Heart right ventricle (tissue), 16 donors: ENCODE measurements around the gene WDR19. TPM values are rescaled to one million over a fixed set of nuclear protein-coding genes. Genes with fewer than 3 reads are reported as not detected.

ENCODE experiments used
- ATAC-seq, 8 donors: fragments of 200-7000 bp; cut with Tn5 transposase; one replicate each; pipeline ENCODE4 v1.9.1; 2020; ENCODE audit warnings: mild to moderate bottlenecking in 8 of 8, moderate library complexity in 8 of 8, moderate number of reproducible peaks in 1 of 8
- DNase-seq, 2 donors: peaks; one replicate each; pipeline ENCODE4 v3.0.0-alpha.2; 2020
- H3K27ac ChIP-seq, 10 donors: fragments of 200-600 bp; sonication (generic) in 2 of 10; one replicate each; pipeline versions ENCODE4 v1.5.0 to v1.8.0; 2020 to 2022; ENCODE audit warnings: mild to moderate bottlenecking in 3 of 10
- H3K27me3 ChIP-seq, 7 donors: fragments of 200-600 bp; one replicate each; pipeline ENCODE4 v1.8.0; 2021 to 2022; ENCODE audit warnings: mild to moderate bottlenecking in 2 of 7
- H3K36me3 ChIP-seq, 9 donors: fragments of 200-600 bp; sonication (generic) in 1 of 9; one replicate each; pipeline versions ENCODE4 v1.5.0 to v1.8.0; 2020 to 2022; ENCODE audit warnings: mild to moderate bottlenecking in 2 of 9
- H3K4me1 ChIP-seq, 9 donors: fragments of 200-600 bp; sonication (generic) in 1 of 9; one replicate each; pipeline versions ENCODE4 v1.5.0 to v1.8.0; 2020 to 2022; ENCODE audit warnings: mild to moderate bottlenecking in 4 of 9
- H3K4me3 ChIP-seq, 10 donors: fragments of 200-600 bp; sonication (generic) in 2 of 10; one replicate each; pipeline versions ENCODE4 v1.5.0 to v1.8.0; 2020 to 2022; ENCODE audit warnings: mild to moderate bottlenecking in 7 of 10, moderate library complexity in 2 of 10
- H3K9me3 ChIP-seq, 11 donors: fragments of 200-600 bp in 10 of 11; sonication (generic) in 2 of 11; one replicate each; pipeline versions ENCODE4 v1.5.0 to v1.8.0; 2013 to 2022; ENCODE audit warnings: mild to moderate bottlenecking in 2 of 11, control low read depth in 1 of 11, moderate library complexity in 1 of 11
- WGBS, 2 donors: extraction: QIAGEN DNeasy Blood & Tissue Kit; methylation state at CpG; one replicate each; pipeline ENCODE4 v1.1.7; 2013; ENCODE audit warnings: inconsistent platforms in 1 of 2; 5-methylcytosine and 5-hydroxymethylcytosine counted together
- intact Hi-C, 10 donors: fragments of 100-400 bp; cut with DNase I; formaldehyde crosslinking; loops; one replicate each; pipeline versions ENCODE4 v1.11.1 to v1.14.2; 2022
- polyA plus RNA-seq, 2 donors: library from polyadenylated mRNA; stranded (reverse); fragments of 200-250 nt; gene quantifications; one replicate each; pipeline ENCODE4 v1.2.3, GENCODE V29; 2013
- total RNA-seq, 10 donors: library from RNA; stranded (reverse); fragmentation: NEBNext Ultra II Directional in 3 of 10; extraction: Animal tissue kit (Norgen Biotek cat#: 25700) in 3 of 10; gene quantifications; one replicate each; pipeline versions ENCODE4 v1.2.1 to v1.2.4, GENCODE V29; 2021 to 2023
- TF ChIP-seq, protein P1 (sequence below), 9 donors: fragments of 200-600 bp; sonication (generic) in 2 of 9; IDR thresholded peaks; one replicate each; pipeline versions ENCODE4 v1.5.0 to v1.8.0; 2021 to 2022; ENCODE audit warnings: antibody characterized with exemption in 9 of 9, mild to moderate bottlenecking in 5 of 9, moderate library complexity in 1 of 9
- donor health status: Arrhythmogenic right ventricular cardiomyopathy.
- donor health status: ischemic (EF 13 %, LVEDD 7.1; RV severe dilation, severe dysfunction).
- donor health status: healthy with polysubstance abuse.
- donor health status: DM: no; HTN: yes; CAD: no.
- donor health status: DM: no; HTN: no; CAD: no.
- donor health status: ischemic (EF 25% LVEDD 6.9; RV normal size, moderate dysfunction).
- donor health status: ischemic (EF 25% LVEDD 5.7; RV mildly dilated, moderate dysfunction).
- donor health status: healthy.
- donor health status: DM: yes; HTN: yes; CAD: no.
- donor health status: Ischemic cardiomyopathy.
- donor health status: ischemic (EF 35%, LVEDD 5.7; RV mildly dilated, moderate dysfunction).
- donor health status: nonischemic (EF 11% LVEDD 7.7; RV severe dilation, severe dysfunction).
- donor health status: DM: yes; HTN: yes; CAD: no.
- donor health status: PGD.
- donor health status: ischemic (EF 29% LVEDD 5.4; RV normal size, mild dysfunction).
- donor health status: nonischemic (EF 23%, LVEDD 6.1; RV moderate dilation, normal function).

WDR19 gene
- total and polyA plus RNA-seq, 12 donors = 4.1 to 25.8 (median 7.3) TPM

GRCh38 chr4:39230462-39230861 is 48.1 kb downstream of the WDR19 start:
- Histone ChIP-seq H3K36me3 (peaks cover 0 to 65% (median 7%) of the 10 kb centered on the region in 9 donors), H3K27me3 (no peaks in the 10 kb centered on the region), H3K27ac (no peak overlapping the region), H3K9me3 (no peaks in the 10 kb centered on the region), H3K4me3 (no peak overlapping the region), H3K4me1 (no peaks in the 10 kb centered on the region)
- no peak for DNase-seq
- no peak for ATAC-seq
- intact Hi-C loops = no loop called here
- TF ChIP-seq, protein P1, sequence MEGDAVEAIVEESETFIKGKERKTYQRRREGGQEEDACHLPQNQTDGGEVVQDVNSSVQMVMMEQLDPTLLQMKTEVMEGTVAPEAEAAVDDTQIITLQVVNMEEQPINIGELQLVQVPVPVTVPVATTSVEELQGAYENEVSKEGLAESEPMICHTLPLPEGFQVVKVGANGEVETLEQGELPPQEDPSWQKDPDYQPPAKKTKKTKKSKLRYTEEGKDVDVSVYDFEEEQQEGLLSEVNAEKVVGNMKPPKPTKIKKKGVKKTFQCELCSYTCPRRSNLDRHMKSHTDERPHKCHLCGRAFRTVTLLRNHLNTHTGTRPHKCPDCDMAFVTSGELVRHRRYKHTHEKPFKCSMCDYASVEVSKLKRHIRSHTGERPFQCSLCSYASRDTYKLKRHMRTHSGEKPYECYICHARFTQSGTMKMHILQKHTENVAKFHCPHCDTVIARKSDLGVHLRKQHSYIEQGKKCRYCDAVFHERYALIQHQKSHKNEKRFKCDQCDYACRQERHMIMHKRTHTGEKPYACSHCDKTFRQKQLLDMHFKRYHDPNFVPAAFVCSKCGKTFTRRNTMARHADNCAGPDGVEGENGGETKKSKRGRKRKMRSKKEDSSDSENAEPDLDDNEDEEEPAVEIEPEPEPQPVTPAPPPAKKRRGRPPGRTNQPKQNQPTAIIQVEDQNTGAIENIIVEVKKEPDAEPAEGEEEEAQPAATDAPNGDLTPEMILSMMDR (IDR thresholded peaks at IDR 0.05) = no peak
- WGBS, 2 donors = 93 to 98% methylated on average over 2 of the region's 2 CpGs

- Histone ChIP-seq H3K4me1 (no peaks in the 10 kb centered on the region), H3K9me3 (no peaks in the 10 kb centered on the region), H3K27ac (no peak overlapping the region), H3K4me3 (no peak overlapping the region), H3K27me3 (no peaks in the 10 kb centered on the region), H3K36me3 (peaks cover 0 to 77% (median 8%) of the 10 kb centered on the region in 9 donors)
- ATAC-seq = no peak
- WGBS, 2 donors = 97% methylated on average over 3 of the region's 3 CpGs
- DNase-seq = no peak
- intact Hi-C loops = no loop called here
- TF ChIP-seq, protein P1 (IDR thresholded peaks at IDR 0.05) = no peak
Measured at GRCh38 chr4:39231660-39232059, 49.3 kb downstream of the WDR19 start.

- Histone ChIP-seq H3K27me3 (no peaks in the 10 kb centered on the region), H3K4me1 (no peaks in the 10 kb centered on the region), H3K36me3 (peaks cover 0 to 78% (median 8%) of the 10 kb centered on the region in 9 donors), H3K4me3 (no peak overlapping the region), H3K27ac (no peak overlapping the region), H3K9me3 (no peaks in the 10 kb centered on the region)
- 94 to 97% methylated on average over 7 of the region's 7 CpGs for WGBS, 2 donors
- TF ChIP-seq, protein P1 (IDR thresholded peaks at IDR 0.05) = no peak
- DNase-seq (no peak), ATAC-seq (no peak)
- intact Hi-C loops = no loop called here
Measured at GRCh38 chr4:39232100-39232499, 49.8 kb downstream of the WDR19 start.

DNA sequence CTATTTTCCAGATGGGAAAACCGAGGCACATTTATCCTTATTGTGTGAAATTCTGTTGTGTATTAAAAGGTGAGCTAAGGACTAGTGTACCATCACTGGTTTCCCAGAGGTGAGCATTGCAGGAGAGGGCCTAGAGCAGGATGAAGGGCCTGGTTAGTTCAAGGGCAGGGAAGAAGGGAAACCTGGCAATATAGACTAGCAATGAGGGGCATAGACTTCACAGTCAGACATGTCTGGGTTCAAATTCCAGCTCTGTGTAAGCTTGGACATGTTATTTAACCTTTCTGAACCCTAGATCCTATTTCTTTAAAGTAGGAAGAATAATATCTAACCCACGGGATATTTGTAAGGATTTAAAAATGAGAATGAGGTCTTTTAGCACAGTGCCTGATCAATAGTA is 50.8 kb downstream of the WDR19 start:
- DNase-seq = no peak
- H3K36me3 ChIP-seq = peaks cover 0 to 86% (median 8%) of the 10 kb centered on the region in 9 donors
- intact Hi-C loops = no loop called here

More for the DNA sequence above, 50.8 kb downstream of the WDR19 start:
- H3K9me3 ChIP-seq = no peaks in the 10 kb centered on the region
- no peak overlapping the region for H3K4me3 ChIP-seq
- WGBS, 2 donors = 90 to 93% methylated on average over 2 of the region's 2 CpGs
- no peaks in the 10 kb centered on the region for H3K27me3 ChIP-seq
- H3K27ac ChIP-seq = no peak overlapping the region
- no peaks in the 10 kb centered on the region for H3K4me1 ChIP-seq
- TF ChIP-seq, protein P1 (IDR thresholded peaks at IDR 0.05) = no peak
- ATAC-seq = no peak
